SK-N-MC (cell line): ENCODE results near the gene PRR15.

Experiments used
- EZH2 ChIP-seq: fragments of 200-600 bp; sonication (generic); IDR thresholded peaks from one replicate; pipeline ENCODE4 v1.6.1; 2017; ENCODE audit warnings: antibody characterized with exemption
- FOXP2 ChIP-seq: optimal IDR thresholded peaks from 2 replicates; pipeline ENCODE3; 2011; ENCODE audit warnings: mild to moderate bottlenecking, moderate library complexity; ENCODE audit not compliant: insufficient read depth; ENCODE audit errors: extremely low read length, control extremely low read depth
- POLR2AphosphoS5 ChIP-seq: IDR thresholded peaks from 2 replicates; pipeline ENCODE4 v1.6.1; 2012; ENCODE audit warnings: mild to moderate bottlenecking, low read depth, low read length, borderline replicate concordance

- TF ChIP-seq EZH2, result no peak
- TF ChIP-seq POLR2AphosphoS5, result no peak
- no peak for TF ChIP-seq FOXP2
These were observed 14.8 kb upstream of the PRR15 start for GRCh38 chr7:29548823-29549222.
